ENCODE measurements around the gene PRKCB.
A peak's percentile ranks its signal among the peaks of the same experiment; 100 is the strongest.
"Not testable (repeated sequence)": the region's sequence is repeated elsewhere in the genome, so short reads cannot be mapped to it uniquely, and the experiment has no call there.

PRKCB gene

DNA sequence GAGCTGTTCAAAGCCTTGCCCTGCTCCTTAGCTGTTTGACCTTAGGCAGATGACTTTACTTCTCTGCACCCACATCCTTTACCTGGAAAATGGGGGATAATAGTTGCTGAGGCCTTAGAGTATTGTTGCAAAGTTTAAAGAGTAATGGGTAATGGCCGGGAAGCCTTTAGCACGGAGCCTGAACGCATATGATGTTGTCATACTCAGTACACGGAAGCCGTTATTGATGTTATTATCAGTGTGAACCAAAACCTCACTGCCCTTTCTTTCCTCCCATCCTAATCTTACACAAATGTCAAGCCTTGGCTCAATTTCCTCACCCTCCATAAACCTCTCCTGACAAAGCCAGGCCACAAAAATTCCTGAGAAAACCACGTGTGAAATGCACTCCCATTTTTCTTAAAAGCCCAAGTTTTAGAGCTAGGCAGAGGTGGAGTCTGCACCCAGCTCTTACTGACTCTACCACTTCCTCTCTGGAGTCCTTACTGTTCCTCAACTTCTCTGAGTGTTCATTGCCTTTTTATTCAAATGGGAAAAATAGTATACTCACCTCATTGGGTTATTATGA is 353.1 kb downstream of the PRKCB start:
- no peak for DNase-seq

DNA sequence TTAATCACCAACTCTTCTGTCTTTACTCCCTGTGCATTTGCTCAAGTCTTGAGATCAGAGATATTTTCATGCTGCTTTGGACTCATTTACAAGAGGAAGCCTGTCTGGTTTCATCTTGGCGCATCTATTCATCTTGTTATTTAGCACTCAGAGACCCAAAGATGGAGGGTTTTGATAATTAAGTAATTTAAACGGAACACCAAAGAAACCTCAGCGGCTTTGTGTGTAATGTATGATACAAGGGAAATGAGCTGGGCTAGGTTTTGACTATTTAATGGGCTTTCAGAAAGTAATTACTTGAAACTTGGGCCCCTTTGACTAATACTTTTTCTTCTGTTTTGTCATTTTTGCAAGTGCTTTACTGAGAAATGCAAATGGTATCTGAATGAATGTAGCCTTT is 354.2 kb downstream of the PRKCB start:
- no peak for DNase-seq

GRCh38 chr16:24191876-24192402 is 356.2 kb downstream of the PRKCB start:
- no peak for DNase-seq

- DNase-seq, result no peak
These were observed 359.4 kb downstream of the PRKCB start for GRCh38 chr16:24195221-24195620.

DNA sequence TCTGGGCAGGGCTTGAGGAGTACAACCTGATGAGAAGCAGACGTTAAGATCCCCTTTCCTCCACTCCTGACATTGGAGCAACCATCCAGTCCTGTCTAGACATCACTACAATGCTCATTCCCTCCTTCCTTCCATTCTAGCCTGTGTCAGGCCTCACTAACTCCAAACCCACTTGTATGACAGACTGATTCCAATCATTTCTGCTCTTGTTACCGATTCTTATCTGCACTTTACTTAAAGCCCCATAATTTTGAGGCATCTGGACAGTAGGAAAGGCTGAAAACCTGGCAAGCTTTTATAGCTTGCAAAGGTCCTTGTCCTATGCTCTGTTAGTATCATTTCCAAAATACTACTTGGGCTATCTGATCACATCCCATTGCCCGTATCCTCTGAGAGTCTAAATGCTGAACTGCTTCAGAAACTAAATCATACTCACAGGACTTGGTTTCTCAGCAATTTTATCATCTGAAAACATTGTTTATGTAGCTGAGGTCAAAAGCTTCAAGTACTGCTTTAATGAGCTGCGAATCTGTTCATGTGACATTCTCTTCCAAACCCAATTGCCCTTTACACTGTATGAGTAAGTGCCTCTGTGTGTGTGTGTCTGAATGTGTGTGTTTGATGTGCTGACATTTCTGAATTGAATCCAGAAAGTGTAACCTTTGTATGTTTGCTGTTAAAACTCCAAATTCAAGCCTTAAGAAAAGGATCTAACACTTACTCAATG is 363.2 kb downstream of the PRKCB start:
- no peak for DNase-seq

GRCh38 chr16:24203675-24204074 is 367.9 kb downstream of the PRKCB start:
- no peak for DNase-seq

- DNase-seq, result no peak
These were observed 368.4 kb downstream of the PRKCB start for GRCh38 chr16:24204150-24204665.

- DNase-seq, result no peak
These were observed 371.1 kb downstream of the PRKCB start for GRCh38 chr16:24206926-24207325.

- DNase-seq, result no peak
These were observed 372.9 kb downstream of the PRKCB start for GRCh38 chr16:24208710-24209109.

DNA sequence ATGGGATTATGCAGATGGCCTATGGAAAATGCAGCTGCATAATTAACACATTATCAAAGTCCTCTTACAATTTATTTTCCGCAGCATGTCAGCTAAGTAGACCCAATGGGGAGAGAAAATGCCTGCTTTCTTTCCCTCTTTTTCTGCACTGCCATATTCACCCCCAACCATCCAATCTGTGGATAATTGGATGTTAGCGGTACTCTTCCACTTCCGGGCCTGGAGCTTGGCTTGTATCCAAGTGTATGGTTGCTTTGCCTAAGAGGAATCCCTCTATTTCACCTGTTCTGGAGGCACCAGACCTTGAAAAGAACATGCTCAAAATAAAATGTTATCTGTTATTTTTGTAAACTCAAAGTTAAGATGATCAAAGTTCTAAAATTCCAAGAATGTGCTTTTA is 379.2 kb downstream of the PRKCB start:
- no peak for DNase-seq

DNA sequence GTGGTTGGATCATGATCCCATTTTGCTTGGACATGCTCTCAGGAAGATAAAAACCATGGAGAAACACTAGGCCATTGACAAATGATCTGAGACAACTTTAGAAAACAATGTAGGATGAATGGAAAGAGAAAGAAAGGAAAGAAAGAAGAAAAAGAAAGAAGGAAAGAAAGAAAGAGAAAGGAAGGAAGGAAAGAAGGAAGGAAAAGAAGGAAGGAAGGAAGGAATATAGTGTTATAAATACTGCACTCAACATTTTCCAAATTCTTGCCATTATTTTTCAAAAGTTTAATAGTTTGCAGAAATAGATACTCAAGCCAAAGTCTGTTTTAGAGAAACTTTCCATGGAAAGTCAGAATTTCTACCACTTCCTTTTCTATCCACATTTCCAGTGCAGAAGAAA is 381.2 kb downstream of the PRKCB start:
- DNase-seq, result no peak

- no peak for DNase-seq
These were observed 381.7 kb downstream of the PRKCB start for GRCh38 chr16:24217461-24217860.

GRCh38 chr16:24218299-24218698 is 382.5 kb downstream of the PRKCB start:
- no peak for DNase-seq

DNA sequence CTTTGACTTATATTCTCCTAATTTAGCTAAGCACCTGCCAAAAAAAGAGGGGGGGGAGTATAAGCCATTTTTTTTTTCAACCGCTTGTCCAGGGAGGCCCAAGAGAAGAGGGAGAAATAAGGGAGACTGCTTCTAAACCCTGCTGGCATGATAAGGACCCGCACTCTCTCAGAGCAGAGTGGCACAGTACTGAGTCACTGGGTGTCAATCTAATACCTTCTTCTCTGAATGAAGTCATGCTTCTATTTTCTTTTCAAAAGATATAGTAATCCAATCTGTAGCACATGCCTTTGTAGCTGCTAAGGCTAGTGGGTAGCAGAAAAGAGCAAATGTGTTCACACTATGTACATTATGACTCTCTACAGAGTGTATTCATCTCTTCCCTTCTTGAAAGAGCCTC is 385.4 kb downstream of the PRKCB start:
- DNase-seq, result no peak

DNA sequence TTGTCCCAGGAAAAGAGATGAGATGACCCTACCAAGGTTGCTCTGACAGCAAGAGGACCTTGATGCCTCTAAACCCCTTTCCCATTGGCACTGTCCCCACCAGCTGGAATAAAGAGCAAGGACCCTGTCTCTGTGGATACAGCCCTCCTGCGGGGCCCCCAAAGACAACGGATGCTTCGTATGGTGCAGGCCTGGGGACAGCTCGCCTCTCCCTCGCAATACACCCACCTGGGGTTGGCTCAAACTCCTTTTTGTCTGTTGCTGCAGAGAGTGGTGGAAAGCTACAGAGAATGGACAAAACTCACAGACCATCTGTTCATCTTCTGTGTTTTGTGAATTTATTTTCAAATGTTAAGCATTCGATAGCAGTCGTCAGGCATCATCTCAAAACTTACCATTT is 392.7 kb downstream of the PRKCB start:
- no peak for DNase-seq

DNA sequence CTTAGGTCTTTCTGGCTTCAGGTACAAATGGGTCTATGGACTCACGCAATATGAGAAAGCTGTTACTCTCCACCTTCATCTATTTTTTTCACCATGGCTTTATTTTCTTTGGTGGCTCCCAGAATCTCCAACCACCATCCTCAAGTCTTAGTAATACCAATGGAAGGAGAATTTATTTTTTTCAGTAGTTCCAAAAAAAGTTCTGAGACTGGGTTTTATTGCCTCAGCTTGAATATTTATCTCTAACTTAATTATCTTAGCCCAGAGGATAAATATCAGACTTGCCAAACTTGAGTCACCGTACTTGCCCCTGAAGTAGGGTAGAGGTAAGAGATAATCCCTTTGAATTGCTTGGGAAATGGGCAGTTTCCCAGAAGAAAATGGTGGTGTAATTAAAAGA is 397.2 kb downstream of the PRKCB start:
- no peak for DNase-seq

DNA sequence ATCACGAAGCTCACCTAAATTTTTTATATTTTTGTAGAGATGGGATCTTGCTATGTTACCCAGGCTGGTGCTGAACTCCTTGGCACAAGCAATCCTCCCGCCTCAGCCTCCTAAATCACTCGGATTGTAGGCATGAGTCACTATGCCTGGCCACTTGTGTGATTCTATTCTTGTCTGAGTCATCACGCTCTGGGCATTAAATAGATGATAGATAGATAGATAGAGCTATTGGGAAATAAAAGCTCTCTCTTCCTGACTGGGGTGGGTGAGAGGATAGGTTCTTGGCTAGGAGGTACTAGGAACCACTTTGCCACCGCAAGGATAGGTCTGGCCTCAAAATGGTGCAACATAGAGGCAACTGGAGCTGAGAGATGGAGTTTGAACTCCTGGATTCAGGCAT is 399.0 kb downstream of the PRKCB start:
- DNase-seq, result no peak

DNA sequence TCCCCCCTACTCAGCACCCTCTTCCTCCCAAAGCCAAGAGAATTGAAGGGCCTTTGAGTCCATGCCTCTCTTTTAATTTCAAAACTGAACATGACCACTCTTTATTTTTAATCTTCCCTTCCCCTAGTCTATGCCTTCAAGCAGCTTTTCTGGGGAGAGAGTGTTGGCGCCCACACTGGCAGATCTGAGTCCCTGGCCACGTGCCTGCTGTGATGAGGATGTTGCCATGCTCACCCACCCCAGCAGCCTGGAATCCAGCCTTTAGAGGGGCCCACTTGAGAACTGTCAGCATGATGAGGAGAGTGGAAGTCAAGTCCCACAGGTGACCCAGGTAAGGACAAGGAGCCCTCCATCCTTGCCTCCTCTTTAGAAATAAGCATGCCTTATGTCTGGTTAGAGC is 400.0 kb downstream of the PRKCB start:
- DNase-seq, result no peak

GRCh38 chr16:24238846-24239245 is 403.1 kb downstream of the PRKCB start:
- not testable (repeated sequence) for DNase-seq

DNA sequence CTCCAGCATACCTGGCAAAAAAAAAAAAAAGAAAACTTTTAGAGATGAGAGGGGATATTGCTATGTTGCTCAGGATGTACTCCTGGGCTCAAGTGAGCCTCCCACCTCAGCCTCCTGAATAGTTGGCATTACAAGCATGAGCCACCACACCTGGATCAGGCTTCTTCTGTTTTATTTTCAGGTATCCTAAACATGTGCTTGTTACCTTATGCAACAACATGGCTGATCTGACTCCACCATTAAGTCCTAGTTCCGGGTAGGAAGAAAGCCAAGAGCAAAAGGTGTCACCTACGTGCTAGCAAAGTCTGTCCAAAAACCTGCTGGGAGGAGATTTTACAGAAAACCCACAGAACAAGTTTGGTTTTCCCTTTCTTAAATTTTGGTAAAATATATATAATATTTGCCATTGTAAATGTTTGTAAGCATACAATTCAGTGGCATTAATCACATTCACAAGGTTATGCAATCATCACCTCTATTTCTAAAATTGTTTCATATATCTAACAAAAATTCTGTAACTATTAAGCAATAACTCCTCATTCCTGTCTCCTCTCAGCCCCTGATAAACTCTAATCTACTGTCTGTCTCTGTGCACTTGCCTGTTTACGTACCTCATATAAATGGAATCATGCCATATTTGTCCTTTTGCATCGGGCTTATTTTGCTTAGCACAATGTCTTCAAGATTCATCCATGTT is 411.3 kb downstream of the PRKCB start:
- DNase-seq, result no peak

DNA sequence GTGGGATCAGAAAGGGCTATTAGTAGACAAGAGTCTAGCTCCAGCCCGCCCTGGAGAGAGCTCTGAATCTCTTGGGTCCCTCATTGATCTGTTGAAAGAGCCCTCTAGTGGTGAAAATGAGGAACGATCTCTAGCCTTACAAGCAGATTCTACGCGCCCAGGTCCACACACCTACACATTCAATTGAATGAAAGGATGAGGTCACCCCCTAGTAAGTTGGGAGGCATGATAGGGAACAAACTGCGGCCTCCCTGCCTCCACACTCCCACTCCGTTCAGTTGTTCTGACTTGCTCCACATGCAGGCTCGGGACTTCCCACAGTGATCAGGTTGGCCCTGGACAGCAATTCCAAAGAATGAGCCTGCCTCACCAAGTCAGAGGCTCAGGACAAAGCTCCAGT is 417.4 kb downstream of the PRKCB start:
- DNase-seq, result peak in 1 of 2 donors; percentile 30

GRCh38 chr16:24255456-24256371 is 419.9 kb downstream of the PRKCB start, which contains the start of gene CACNG3:
TSS of gene CACNG3 (plus strand) at chr16:24256335. CDS start at chr16:24256755, 420 bp downstream.
- DNase-seq, result no peak

DNA sequence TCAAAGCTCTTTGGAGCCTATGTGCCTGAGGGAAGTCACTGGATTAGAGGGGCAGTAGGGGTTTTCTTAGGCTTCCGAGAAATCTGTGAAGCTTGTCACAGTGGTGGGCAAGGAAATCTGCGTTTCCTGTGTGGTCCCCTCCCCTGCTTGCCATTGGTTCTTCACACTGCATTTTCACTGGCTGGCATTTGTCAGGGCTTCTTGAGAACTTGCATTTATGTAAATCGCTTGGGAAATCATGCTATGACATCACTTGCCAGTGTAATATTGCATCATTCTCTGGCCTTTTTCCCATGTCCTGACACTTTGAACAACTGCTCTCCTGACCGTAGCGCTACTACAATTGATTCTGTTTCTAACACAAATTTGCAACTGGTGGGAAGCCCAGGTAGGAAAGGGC is 422.2 kb downstream of the PRKCB start:
- DNase-seq, result no peak
